ENCODE measurements around the gene MCC.

Gene MCC

DNA sequence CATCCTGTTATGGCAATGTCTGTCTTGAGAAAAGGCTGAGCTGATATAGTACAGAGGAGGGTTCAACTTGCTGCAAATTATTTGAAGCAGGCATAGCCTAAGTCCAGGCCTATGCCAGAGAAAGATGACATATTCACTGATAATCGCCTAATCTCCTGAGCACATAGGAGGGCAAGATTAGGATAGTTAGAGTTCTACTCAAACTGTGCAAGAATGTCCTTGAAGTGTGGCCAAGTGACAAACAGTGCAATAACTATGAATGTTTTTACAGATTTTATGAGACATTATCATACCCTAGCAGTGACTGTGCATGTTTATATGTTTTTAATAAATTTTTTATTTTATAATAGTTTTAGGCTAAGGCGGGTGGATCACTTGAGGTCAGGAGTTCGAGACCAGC, 149.6 kb downstream of the MCC start:
- H3K9me3 ChIP-seq (ENCODE audit: insufficient read depth, low read length) = no peaks in the 10 kb centered on the region
- DNase-seq (ENCODE audit: low read depth, low spot score) = no peak
- no peaks in the 10 kb centered on the region for H3K36me3 ChIP-seq (ENCODE audit: insufficient read depth, insufficient read length, low read length)
- TF ChIP-seq ZNF274 (IDR thresholded peaks at IDR 0.05; ENCODE audit: low read depth, low read length) (no peak), YY1 (IDR thresholded peaks at IDR 0.05; ENCODE audit: insufficient read depth, insufficient read length) (no peak), SUZ12 (IDR thresholded peaks at IDR 0.05; ENCODE audit: extremely low read depth, insufficient read depth, insufficient read length) (no peak)
- no peak overlapping the region for H3K4me3 ChIP-seq (ENCODE audit: insufficient read length, low read depth)
- H3K27me3 ChIP-seq (ENCODE audit: insufficient read depth, insufficient read length) = no peaks in the 10 kb centered on the region
- H3K4me1 ChIP-seq (ENCODE audit: insufficient read depth, insufficient read length) = no peaks in the 10 kb centered on the region
- H3K9ac ChIP-seq (ENCODE audit: insufficient read length, low read depth) = no peak overlapping the region

DNA sequence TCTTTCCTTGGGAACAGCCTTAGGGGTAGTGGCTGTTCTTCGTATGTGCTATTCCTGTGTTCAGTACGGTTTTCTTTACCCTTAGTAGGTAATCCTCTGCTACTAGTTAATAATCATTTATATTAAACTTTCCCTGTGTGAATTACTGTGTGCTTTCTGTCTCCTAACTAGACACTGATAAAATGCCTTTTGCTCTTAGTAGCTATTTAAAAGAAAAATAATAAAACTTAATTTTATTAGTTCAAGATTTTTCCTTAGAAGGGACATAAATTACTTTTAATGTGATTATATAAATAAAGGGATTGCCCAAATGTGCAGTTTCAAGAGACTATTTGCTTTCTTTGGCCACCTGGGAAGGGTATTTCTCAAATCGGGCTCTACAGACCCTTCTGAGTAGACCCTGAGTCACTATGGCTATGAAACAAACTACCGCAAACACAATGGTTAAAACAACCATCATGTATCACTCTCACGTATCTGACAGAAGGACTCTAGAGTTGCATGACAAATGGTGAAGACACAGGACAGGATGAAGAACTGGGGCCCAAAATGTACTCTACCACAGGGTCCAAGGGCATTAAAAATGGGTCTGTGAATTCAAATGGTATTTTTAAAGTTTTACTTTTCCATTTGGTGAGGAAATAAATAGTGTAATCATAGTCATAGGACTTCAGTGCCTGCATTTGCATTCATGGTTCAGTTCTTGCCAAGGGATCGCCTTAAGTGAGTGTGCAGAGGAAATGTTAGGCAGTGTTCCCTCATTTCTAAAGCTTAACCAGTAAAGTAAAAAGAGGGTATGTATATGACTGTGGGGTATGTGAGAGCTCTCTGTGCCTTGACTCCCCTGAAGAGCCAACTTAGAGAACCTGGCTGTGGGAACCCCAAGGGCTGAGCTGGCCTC, 150.5 kb downstream of the MCC start:
- no peak for DNase-seq (ENCODE audit: low read depth, low spot score)
- H3K27me3 ChIP-seq (ENCODE audit: insufficient read depth, insufficient read length) = no peaks in the 10 kb centered on the region
- H3K9ac ChIP-seq (ENCODE audit: insufficient read length, low read depth) = no peak overlapping the region
- no peaks in the 10 kb centered on the region for H3K36me3 ChIP-seq (ENCODE audit: insufficient read depth, insufficient read length, low read length)
- no peak overlapping the region for H3K4me3 ChIP-seq (ENCODE audit: insufficient read length, low read depth)
- no peaks in the 10 kb centered on the region for H3K4me1 ChIP-seq (ENCODE audit: insufficient read depth, insufficient read length)
- H3K9me3 ChIP-seq (ENCODE audit: insufficient read depth, low read length) = no peaks in the 10 kb centered on the region
- TF ChIP-seq ZNF274 (IDR thresholded peaks at IDR 0.05; ENCODE audit: low read depth, low read length) (no peak), YY1 (IDR thresholded peaks at IDR 0.05; ENCODE audit: insufficient read depth, insufficient read length) (no peak), SUZ12 (IDR thresholded peaks at IDR 0.05; ENCODE audit: extremely low read depth, insufficient read depth, insufficient read length) (no peak)

DNA sequence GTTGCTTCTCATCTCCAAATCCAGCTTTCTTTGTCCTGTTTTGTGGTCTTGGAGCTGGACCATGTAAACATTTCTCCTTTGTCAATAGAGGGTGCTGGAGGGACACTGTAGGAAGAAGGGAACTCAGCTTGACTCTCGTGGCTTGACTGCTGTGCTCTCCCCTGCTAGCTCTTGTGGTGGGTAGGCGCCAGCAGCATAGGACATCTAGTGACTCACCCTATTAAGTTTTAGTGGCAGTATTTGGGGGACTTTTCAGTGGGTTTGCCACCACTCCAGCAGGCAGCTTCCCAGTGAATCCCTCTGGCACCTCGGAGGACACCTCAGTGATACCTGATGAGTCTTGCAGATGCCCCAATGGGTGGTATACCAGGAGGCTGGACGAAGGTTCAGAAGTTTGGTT, 151.3 kb downstream of the MCC start:
- no peaks in the 10 kb centered on the region for H3K27me3 ChIP-seq (ENCODE audit: insufficient read depth, insufficient read length)
- no peak overlapping the region for H3K4me3 ChIP-seq (ENCODE audit: insufficient read length, low read depth)
- H3K9ac ChIP-seq (ENCODE audit: insufficient read length, low read depth) = no peak overlapping the region
- H3K36me3 ChIP-seq (ENCODE audit: insufficient read depth, insufficient read length, low read length) = no peaks in the 10 kb centered on the region
- no peaks in the 10 kb centered on the region for H3K4me1 ChIP-seq (ENCODE audit: insufficient read depth, insufficient read length)
- no peak for DNase-seq (ENCODE audit: low read depth, low spot score)
- no peak for TF ChIP-seq YY1 (IDR thresholded peaks at IDR 0.05; ENCODE audit: insufficient read depth, insufficient read length)
- TF ChIP-seq SUZ12 (IDR thresholded peaks at IDR 0.05; ENCODE audit: extremely low read depth, insufficient read depth, insufficient read length) = no peak
- no peak for TF ChIP-seq ZNF274 (IDR thresholded peaks at IDR 0.05; ENCODE audit: low read depth, low read length)
- no peaks in the 10 kb centered on the region for H3K9me3 ChIP-seq (ENCODE audit: insufficient read depth, low read length)

DNA sequence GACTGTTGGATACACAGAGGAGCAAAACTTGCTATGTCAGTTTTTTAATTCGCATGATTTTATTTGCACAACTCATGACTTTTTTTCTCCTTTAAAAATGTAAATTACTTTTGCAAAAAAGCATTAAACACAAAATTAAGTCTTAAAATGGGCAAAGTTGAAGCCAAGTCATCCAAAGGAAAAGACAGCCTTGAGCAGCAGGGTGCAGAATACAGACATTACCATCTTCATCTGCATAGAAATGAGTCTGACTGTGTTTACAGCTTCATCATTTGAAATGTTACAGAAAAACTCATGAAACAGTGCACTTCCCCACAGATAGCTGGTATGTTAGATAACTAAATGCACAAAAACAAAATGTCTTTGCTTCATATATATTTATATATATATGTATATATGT, 154.8 kb downstream of the MCC start:
- no peak overlapping the region for H3K4me3 ChIP-seq (ENCODE audit: insufficient read length, low read depth)
- H3K9ac ChIP-seq (ENCODE audit: insufficient read length, low read depth) = no peak overlapping the region
- TF ChIP-seq SUZ12 (IDR thresholded peaks at IDR 0.05; ENCODE audit: extremely low read depth, insufficient read depth, insufficient read length) = no peak
- TF ChIP-seq YY1 (IDR thresholded peaks at IDR 0.05; ENCODE audit: insufficient read depth, insufficient read length) = no peak
- TF ChIP-seq ZNF274 (IDR thresholded peaks at IDR 0.05; ENCODE audit: low read depth, low read length) = no peak
- no peaks in the 10 kb centered on the region for H3K4me1 ChIP-seq (ENCODE audit: insufficient read depth, insufficient read length)
- no peaks in the 10 kb centered on the region for H3K9me3 ChIP-seq (ENCODE audit: insufficient read depth, low read length)
- DNase-seq (ENCODE audit: low read depth, low spot score) = no peak
- H3K27me3 ChIP-seq (ENCODE audit: insufficient read depth, insufficient read length) = no peaks in the 10 kb centered on the region
- H3K36me3 ChIP-seq (ENCODE audit: insufficient read depth, insufficient read length, low read length) = no peaks in the 10 kb centered on the region

DNA sequence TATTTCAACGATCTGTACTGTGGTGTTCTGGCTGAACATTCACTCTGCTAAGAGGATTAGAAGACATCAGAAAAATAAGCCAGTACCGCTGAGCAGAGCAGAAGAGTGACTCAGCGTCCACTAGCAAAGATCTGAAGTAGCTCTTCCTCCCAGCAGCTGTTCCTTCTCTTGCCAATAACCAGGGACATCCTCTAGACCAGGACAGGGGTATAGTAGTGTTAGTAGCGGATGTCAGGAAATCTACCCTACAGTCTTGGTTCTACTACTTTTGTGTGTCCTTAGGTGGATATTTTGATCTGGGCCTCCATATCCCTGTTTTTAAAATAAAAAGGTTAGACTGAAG, 157.1 kb downstream of the MCC start:
- no peaks in the 10 kb centered on the region for H3K9me3 ChIP-seq (ENCODE audit: insufficient read depth, low read length)
- H3K36me3 ChIP-seq (ENCODE audit: insufficient read depth, insufficient read length, low read length) = no peaks in the 10 kb centered on the region
- H3K4me1 ChIP-seq (ENCODE audit: insufficient read depth, insufficient read length) = no peaks in the 10 kb centered on the region
- TF ChIP-seq ZNF274 (IDR thresholded peaks at IDR 0.05; ENCODE audit: low read depth, low read length) (no peak), SUZ12 (IDR thresholded peaks at IDR 0.05; ENCODE audit: extremely low read depth, insufficient read depth, insufficient read length) (no peak), YY1 (IDR thresholded peaks at IDR 0.05; ENCODE audit: insufficient read depth, insufficient read length) (no peak)
- H3K9ac ChIP-seq (ENCODE audit: insufficient read length, low read depth) = no peak overlapping the region
- no peaks in the 10 kb centered on the region for H3K27me3 ChIP-seq (ENCODE audit: insufficient read depth, insufficient read length)
- no peak overlapping the region for H3K4me3 ChIP-seq (ENCODE audit: insufficient read length, low read depth)
- no peak for DNase-seq (ENCODE audit: low read depth, low spot score)

DNA sequence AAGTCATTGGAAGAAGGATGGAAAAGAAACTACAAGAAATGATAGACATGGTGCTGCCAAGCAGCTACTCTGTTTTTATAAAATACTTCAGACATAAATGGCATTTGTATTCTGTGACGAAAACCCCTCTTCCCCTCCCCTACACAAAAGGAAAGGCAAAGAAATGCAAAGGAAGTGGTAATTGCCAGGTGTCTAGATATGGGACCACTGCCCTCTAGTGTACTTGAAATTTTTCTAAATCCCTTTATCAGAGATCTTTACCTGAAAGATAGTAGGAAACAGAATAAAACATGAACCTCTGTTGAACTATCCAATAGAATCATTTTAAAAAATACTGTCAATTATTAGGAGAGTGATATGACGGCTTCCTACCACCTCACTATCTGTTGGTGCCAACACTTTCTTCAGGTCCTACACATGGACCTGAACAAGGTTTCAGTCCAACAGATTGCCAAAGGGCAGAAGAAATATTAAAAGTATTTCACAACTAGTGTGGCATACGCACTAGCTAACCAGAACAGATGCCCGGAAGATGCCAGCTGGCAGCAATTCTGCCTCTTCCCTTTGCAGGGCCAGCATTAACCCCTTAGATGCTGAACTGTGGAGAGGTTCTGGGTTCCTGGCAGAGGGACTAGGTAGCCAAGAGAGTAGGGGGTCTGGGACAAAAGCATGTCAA, 157.6 kb downstream of the MCC start:
- DNase-seq (ENCODE audit: low read depth, low spot score) = no peak
- H3K4me3 ChIP-seq (ENCODE audit: insufficient read length, low read depth) = no peak overlapping the region
- H3K27me3 ChIP-seq (ENCODE audit: insufficient read depth, insufficient read length) = no peaks in the 10 kb centered on the region
- no peaks in the 10 kb centered on the region for H3K9me3 ChIP-seq (ENCODE audit: insufficient read depth, low read length)
- no peaks in the 10 kb centered on the region for H3K4me1 ChIP-seq (ENCODE audit: insufficient read depth, insufficient read length)
- no peaks in the 10 kb centered on the region for H3K36me3 ChIP-seq (ENCODE audit: insufficient read depth, insufficient read length, low read length)
- H3K9ac ChIP-seq (ENCODE audit: insufficient read length, low read depth) = no peak overlapping the region
- TF ChIP-seq ZNF274 (IDR thresholded peaks at IDR 0.05; ENCODE audit: low read depth, low read length) (no peak), SUZ12 (IDR thresholded peaks at IDR 0.05; ENCODE audit: extremely low read depth, insufficient read depth, insufficient read length) (no peak), YY1 (IDR thresholded peaks at IDR 0.05; ENCODE audit: insufficient read depth, insufficient read length) (no peak)

DNA sequence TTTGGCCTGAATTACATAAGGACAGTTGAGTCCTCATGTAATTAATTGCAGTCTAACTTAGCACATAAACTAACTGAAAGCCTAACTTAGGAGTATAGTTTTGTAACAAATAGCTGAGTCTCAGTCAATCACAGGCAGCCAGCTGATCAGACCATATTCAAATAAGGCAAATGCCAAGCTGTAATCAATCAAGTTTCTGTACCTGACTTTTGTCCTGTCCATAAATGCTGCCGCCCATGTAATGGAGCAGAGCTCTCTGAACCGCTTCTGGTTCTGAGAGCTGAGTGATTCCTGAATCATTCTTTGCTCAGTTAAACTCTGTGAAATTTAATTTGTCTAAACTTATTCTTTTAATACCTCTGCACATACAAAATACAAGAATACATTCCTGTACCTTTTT, 158.3 kb downstream of the MCC start:
- no peak for TF ChIP-seq ZNF274 (IDR thresholded peaks at IDR 0.05; ENCODE audit: low read depth, low read length)
- TF ChIP-seq YY1 (IDR thresholded peaks at IDR 0.05; ENCODE audit: insufficient read depth, insufficient read length) = no peak
- no peak for TF ChIP-seq SUZ12 (IDR thresholded peaks at IDR 0.05; ENCODE audit: extremely low read depth, insufficient read depth, insufficient read length)
- no peaks in the 10 kb centered on the region for H3K27me3 ChIP-seq (ENCODE audit: insufficient read depth, insufficient read length)
- DNase-seq (ENCODE audit: low read depth, low spot score) = no peak
- no peak overlapping the region for H3K9ac ChIP-seq (ENCODE audit: insufficient read length, low read depth)
- no peaks in the 10 kb centered on the region for H3K9me3 ChIP-seq (ENCODE audit: insufficient read depth, low read length)
- H3K36me3 ChIP-seq (ENCODE audit: insufficient read depth, insufficient read length, low read length) = no peaks in the 10 kb centered on the region
- no peak overlapping the region for H3K4me3 ChIP-seq (ENCODE audit: insufficient read length, low read depth)
- H3K4me1 ChIP-seq (ENCODE audit: insufficient read depth, insufficient read length) = no peaks in the 10 kb centered on the region
